Umbilical cord (tissue), 2 donors: ENCODE measurements around the gene U2SURP. TPM values are rescaled to one million over a fixed set of nuclear protein-coding genes. Genes with fewer than 3 reads are reported as not detected.
A peak's percentile ranks its signal among the peaks of the same experiment; 100 is the strongest.

ENCODE experiments used
- DNase-seq: peaks from one replicate; pipeline ENCODE4 v3.0.0-alpha.2; 2015; ENCODE audit warnings: low spot score
- total RNA-seq: library from RNA; depleted of rRNA; stranded (reverse); fragments of >200 nt; gene quantifications from one replicate; pipeline ENCODE4 v1.2.3, GENCODE V29; 2014; ENCODE audit warnings: low replicate concordance; ENCODE audit not compliant: insufficient read depth

Gene U2SURP
- 53.2 TPM for total RNA-seq

DNA sequence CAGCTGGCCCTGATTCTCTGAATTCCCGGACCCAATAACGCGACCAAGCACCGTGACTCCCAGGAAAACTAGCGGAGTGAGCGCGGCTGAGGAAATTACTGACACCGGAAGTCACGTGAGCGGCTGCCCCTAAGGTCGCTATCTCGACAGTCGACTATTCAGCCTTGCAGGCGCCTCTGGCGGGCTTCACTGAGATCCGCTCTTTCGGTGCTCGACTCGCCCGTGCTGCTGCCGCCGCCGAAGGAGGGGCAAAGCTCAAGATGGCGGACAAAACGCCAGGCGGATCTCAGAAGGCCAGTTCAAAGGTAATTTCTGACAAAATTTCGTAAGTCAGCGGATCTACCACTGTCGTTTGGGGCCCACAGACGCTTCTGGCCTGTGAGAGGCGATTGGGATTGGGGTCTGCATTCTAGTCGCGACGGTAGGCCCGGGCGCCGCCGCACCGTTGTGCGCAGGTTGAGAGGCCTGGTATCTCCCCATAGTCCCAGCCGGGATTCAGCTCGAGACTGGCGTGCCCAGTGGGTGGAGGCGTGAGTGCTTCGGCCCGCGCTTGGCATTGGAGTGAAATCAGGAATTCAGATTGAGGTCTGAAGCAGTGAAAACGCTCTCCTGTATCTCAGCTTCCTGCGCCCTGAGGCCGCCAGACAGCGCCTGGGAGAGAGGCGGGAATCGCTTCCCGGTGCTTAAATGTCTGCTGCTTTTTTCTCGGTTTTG is at the start of gene U2SURP:
TSS of gene U2SURP (plus strand) at position 202 of the 714 bp plus-strand sequence. CDS start at position 261, 59 bp downstream.
- peak; percentile 99 for DNase-seq

DNA sequence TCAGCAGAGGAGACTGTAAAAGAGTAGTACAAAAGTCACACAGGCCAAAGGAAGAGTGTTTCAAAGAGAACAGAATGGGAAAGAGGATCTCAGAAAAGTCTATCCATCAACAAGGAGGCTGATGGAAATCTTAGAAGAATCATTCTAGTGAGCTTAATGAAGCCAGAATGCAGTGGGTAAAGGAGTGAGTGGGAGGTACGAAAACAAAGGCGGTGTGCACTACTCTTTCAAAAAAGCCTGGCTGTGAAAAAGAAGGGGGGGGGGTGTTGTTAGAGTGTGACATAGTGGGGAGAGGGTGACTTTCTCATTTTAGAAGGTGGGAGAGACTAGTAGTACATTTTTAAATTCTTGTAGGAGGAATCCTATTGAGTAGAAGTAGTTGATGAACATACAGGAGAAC is 49.6 kb upstream of the U2SURP start:
- no peak for DNase-seq

DNA sequence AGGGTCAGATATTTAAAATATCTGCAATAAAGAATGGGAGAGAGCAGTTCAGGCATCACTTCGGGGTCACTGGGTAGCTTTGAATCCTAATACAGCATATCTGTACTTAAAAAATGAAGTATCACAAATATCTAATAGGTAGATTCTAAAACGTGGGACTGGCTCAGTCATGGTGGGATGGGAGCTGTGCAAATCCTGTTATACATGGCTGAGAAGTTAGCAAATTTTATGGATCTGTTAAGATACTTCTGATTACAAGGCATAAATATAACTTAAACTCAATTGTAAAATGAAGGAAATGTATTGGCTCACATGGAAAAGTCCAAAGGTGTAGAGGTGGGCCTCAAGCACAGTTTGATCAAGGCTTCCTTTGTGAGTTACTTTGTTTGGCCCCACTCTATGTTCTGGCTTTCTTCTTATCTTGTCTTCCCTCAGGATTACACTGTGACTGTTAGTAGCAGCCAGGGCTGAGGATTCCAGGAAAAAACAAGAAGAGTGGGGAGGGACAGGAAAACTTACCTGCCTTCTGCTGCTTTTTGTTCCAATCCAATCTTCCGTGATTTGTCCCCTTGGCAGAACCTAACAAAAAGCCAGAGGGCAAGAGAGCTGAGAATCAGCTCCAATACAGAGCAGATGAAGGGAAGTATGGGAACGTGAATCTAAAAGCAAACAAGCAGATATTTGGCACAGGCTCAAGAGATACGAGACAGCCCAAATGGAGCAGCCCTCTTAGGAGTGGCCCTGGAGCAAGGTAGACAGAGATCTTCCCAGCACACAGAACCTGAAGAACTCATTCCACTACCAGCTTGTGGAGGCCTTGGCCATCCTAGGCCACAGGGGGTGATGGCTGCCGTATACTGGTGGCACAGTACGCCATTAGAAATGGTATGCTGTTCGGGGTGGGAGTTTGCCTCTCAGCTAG is 48.8 kb upstream of the U2SURP start:
- no peak for DNase-seq

GRCh38 chr3:142953443-142953842 is 47.9 kb upstream of the U2SURP start:
- DNase-seq: no peak

DNA sequence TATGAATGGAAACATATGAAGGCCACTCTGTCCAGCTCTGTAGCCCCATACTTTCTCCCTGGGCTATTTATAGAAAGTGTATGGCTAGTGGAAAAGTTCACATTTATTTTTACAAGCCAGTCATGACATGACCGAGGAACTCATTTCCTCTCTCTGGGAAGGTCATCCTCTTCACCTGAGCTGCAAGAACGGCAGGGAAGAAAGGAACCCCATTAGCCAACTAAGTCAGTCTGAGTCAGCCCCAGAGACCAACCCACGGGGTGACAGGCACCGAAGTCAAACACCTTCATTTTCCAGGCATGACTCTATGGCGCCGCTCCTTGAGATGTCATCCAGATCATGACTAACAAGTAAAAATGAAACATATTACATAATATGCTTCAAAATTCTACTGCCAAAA is 42.7 kb upstream of the U2SURP start:
- no peak for DNase-seq

- no peak for DNase-seq
These were observed 41.0 kb upstream of the U2SURP start for GRCh38 chr3:142960322-142960850.

GRCh38 chr3:142961539-142961938 is 39.8 kb upstream of the U2SURP start:
- no peak for DNase-seq

- DNase-seq: no peak
These were observed 39.2 kb upstream of the U2SURP start for GRCh38 chr3:142962175-142962519.

- DNase-seq: no peak
These were observed 38.7 kb upstream of the U2SURP start for GRCh38 chr3:142962520-142963233.

DNA sequence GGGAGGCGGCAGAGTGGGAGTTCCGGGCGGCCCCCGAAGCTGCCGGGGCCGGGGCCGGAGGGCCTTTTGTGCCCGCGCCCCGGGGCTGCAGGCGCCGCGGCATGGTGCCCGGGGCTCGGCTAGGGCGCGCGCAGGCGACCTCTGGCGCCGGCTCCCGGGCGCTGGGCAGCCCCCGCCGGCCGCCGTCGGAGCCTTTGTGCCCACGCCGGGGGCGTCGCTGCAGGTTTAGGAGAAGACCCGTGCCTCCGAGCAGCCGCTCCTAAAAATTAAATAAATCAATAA is 38.2 kb upstream of the U2SURP start:
- no peak for DNase-seq

DNA sequence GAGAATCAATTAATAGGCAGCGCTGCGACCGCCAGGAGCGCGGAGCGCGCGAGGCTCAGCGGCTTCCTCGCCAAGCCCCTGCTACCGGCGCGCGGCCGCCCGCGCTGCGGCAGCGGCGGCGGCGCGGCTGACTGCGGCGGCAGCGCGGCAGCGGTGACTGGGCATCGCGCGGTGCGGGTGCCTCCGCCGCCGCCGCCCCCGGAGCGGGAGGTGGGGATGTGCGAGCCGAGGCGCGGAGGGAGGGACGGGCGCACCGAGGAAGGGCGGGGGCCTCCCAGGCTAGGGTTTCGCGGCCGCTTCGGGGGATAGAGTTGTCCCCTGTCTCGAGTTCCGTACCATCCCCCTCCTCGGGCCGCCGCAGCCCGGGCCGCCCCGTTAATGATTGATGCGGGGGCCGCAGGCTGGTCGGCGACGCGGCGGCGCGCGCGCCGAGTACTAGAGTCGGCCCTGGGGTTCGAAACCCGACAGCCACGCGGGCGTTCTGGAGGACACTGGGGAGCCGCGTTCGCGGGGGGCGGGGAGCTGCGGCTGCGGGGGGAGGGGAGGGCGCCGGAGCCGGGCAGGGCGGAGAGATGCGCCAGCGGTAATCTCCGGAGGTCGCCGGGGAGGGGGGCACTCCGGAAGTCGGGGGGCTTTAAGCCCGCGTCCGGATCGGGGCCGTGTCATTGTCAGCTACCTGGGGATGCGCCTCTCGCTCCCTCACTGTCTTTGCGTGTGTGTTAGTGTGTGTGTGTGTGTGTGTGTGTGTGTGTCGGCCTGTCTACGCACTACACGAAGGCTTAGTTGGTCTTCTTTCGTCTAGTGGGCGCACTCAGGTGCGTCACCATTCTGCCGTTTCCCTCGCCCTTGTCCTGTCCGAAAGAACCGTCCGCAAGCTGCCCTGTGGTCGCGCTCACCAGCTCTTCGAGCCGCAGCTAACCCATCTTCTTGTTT is 37.6 kb upstream of the U2SURP start, which contains the start of gene PAQR9:
TSS of gene PAQR9 (minus strand) at position 159 of the 933 bp plus-strand sequence. CDS start 338 bp downstream, outside the sequence.
- no peak for DNase-seq

DNA sequence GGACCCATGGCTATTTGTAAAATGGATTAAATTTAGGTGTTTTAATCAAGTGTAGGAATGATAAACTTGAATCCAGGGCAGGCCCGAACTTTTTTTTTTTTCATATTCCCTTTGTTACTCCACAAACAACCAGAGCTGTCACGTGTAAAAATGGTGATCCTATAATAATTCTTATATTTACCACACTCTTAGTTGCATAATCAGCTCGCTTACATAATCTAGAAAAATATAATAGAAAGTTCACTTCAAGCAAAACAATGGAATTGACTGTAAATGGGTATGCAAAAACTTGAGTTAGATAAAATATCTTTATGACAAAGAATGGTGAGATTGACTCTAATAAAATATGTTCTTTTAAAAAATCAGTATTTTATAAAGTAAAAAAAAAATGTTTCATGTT is 35.8 kb upstream of the U2SURP start:
- DNase-seq: no peak

DNA sequence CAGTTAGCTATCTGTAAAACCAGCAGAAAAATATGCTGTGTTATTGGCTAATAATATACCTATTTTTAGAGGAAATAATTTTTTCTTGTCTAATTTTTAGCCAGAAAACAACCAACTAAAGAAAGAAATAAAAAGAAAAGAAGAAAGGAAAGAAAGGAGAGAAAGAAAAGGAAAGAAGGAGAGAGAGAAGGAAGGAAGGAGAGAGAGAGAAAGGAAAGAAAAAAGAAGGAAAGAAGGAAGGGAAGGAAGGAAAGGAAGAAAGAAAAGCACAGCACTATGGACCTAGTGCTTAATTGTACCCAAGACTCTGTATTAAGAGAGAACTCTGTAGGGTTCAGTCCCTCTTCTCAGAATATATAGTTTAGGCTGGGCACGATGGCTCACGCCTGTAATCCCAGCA is 34.6 kb upstream of the U2SURP start:
- no peak for DNase-seq

- no peak for DNase-seq
These were observed 32.9 kb upstream of the U2SURP start for GRCh38 chr3:142968319-142969025.

- DNase-seq: no peak
These were observed 29.9 kb upstream of the U2SURP start for GRCh38 chr3:142971431-142971830.

- no peak for DNase-seq
These were observed 29.1 kb upstream of the U2SURP start for GRCh38 chr3:142972092-142972753.

- DNase-seq: no peak
These were observed 28.0 kb upstream of the U2SURP start for GRCh38 chr3:142973217-142974009.

- DNase-seq: no peak
These were observed 25.9 kb upstream of the U2SURP start for GRCh38 chr3:142975316-142975995.
